ENCODE results near the gene EXD1.
"Not testable (repeated sequence)": the region's sequence is repeated elsewhere in the genome, so short reads cannot be mapped to it uniquely, and the experiment has no call there.

The EXD1 gene

DNA sequence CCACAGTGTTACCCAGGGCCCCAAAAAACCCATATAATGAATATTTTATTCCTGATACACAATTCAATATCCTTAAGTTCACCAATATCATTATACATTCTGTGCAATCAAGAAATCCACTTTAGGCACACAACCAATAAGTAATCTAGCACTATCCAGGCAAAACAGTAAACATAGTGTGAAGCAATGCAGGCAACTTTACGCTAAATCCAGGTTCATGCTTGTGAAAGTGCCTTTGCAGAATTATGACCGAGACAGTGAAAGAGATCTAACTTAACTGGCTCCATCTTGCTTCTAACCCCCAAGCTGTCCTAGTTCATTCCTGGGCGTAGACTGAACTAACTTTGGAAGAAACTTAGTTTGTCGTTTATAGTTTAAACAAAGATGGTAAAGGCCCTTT, 80.3 kb downstream of the EXD1 start:
- DNase-seq (ENCODE audit: extremely low read depth in 1 of 2, low read depth in 1 of 2): no peak

DNA sequence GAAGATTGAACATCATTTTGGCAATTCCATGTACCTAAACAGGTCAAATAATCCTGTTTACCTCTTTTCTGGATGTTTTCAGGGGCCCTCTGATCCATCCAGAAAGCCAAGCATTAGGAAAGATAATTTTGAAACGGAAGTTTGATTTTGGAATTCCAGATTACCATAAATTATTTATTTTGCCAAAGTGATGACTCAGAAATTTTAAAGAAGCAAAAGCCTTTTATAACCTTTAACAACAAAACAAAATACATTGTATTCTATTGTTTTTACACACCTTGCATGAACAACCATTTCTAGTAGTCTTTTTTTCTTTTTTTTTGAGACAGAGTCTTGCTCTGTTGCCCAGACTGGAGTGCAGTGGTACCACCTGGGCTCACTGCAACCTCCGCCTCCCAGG, 82.5 kb downstream of the EXD1 start:
- DNase-seq (ENCODE audit: extremely low read depth in 1 of 2, low read depth in 1 of 2): no peak

DNA sequence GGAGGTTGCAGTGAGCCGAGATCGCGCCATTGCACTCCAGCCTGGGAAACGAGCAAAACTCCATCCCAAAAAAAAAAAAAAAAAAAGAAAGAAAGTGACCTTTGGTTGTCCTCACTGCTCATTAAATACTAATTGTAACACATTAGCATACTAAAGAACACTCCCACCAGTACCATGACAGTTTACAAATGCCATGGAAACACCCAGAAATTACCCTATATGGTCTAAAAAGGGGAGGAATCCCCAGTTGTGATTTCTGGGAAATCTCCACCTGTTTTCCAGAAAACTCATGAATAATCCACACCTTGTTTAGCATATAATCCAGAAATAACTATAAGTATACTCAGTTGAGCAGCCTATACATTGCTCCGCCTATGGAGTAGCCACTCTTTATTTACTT, 90.9 kb downstream of the EXD1 start:
- no peak for DNase-seq (ENCODE audit: extremely low read depth in 1 of 2, low read depth in 1 of 2)

DNA sequence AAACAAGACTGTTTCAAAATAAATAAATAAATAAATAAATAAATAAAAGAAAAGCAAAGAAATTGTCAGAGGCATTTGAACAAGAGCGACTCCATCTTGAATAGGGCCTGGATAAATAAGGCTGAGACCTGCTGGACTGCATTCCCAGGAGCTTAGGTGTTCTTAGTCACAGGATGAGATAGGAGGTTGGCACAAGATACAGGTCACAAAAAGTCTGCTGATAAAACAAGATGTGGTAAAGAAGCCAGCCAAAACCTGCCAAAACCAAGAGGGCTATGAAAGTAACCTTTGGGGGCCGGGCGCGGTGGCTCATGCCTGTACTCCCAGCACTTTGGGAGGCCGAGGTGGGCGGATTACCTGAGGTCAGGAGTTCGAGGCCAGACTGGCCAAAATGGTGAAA, 91.4 kb downstream of the EXD1 start:
- not testable (repeated sequence) for DNase-seq (ENCODE audit: extremely low read depth in 1 of 2, low read depth in 1 of 2)

DNA sequence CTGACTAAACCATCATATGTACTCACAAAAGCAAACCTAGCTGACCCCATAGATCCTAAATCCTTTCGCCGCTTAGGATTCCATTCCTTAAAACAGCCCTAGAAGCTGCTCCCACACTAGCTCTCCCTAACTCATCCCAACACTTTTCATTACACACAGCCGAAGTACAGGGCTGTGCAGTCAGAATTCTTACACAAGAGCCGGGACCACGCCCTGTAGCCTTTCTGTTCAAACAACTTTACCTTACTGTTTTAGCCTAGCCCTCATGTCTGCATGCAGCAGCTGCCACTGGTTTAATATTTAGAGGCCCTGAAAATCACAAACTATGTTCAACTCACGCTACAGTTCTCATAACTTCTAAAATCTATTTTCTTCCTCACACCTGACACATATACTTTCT, 95.0 kb downstream of the EXD1 start:
- DNase-seq (ENCODE audit: extremely low read depth in 1 of 2, low read depth in 1 of 2): not testable (repeated sequence)

DNA sequence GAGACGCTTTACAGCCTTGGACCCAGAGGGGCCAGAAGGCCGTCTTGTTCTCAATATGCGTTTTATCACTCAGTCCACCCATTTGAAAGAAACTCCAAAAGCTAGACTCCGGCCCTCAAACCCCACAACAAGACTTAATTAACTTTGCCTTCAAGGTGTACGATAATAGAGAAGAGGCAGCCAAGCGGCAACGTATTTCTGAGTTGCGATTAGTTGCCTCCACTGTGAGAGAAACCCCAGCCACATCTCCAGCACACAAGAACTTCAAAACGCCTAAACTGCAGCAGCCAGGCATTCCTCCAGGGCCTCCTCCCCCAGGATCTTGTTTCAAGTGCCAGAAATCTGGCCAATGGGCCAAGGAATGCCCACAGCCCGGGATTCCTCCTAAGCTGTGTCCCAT, 97.1 kb downstream of the EXD1 start:
- DNase-seq (ENCODE audit: extremely low read depth in 1 of 2, low read depth in 1 of 2): no peak
